ENCODE measurements around the gene BHLHE40. TPM values are rescaled to one million over a fixed set of nuclear protein-coding genes. Genes with fewer than 3 reads are reported as not detected.

The BHLHE40 gene
- total and polyA plus RNA-seq, 2 experiments from 2014 or later = 67.1 to 116 TPM

DNA sequence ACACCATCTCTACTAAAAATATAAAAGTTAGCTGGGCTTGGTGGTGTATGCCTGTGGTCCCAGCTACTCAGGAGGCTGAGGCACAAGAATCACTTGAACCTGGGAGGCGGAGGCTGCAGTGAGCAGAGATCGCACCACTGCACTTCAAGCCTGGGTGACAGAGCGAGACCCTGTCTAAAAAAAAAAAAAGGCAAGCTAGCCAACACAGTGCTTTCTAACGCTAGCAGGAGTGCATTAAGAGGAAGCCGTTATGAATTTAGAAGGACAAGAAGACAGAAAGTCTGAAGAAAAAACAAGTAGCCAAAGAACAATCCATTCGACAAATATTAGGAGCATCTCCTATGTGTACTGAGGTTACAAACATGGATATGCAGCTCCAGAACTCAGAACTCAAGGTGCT, 28.6 kb downstream of the BHLHE40 start:
- Histone ChIP-seq H3K9me2 (replicated peaks; ENCODE audit: insufficient read depth) (no peaks in the 10 kb centered on the region), H3K4me2 (no peak overlapping the region), H3K36me3 (replicated peaks; ENCODE audit: insufficient read depth, low read depth) (no peaks in the 10 kb centered on the region), H2AFZ (no peak overlapping the region), H3K9me3 (ENCODE audit: low read depth) (no peaks in the 10 kb centered on the region), H3K27ac (no peak overlapping the region), H3K4me3 (no peak overlapping the region), H3K27me3 (no peaks in the 10 kb centered on the region), H3K79me2 (no peaks in the 10 kb centered on the region), H4K20me1 (ENCODE audit: insufficient read depth, poor library complexity, severe bottlenecking) (no peaks in the 10 kb centered on the region), H3K4me1 (ENCODE audit: insufficient read depth) (no peaks in the 10 kb centered on the region)
- no peak for DNase-seq (ENCODE audit: low spot score)
- TF ChIP-seq EZH2 (IDR thresholded peaks at IDR 0.05; ENCODE audit: borderline replicate concordance) (no peak), EZH2phosphoT487 (IDR thresholded peaks at IDR 0.05; ENCODE audit: low read depth, severe bottlenecking, unreplicated experiment) (no peak), CTCF (IDR thresholded peaks at IDR 0.05; ENCODE audit: poor library complexity) (no peak)
- 82% methylated on average over 6 of the region's 6 CpGs for WGBS (ENCODE audit: low lambda C conversion rate, missing lambda C conversion rate)

- no peaks in the 10 kb centered on the region for H3K36me3 ChIP-seq (replicated peaks; ENCODE audit: insufficient read depth, low read depth)
- no peak overlapping the region for H3K4me3 ChIP-seq
- DNase-seq (ENCODE audit: low spot score) = no peak
- H3K9me3 ChIP-seq (ENCODE audit: low read depth) = no peaks in the 10 kb centered on the region
- no peak overlapping the region for H3K27ac ChIP-seq
- H3K4me1 ChIP-seq (ENCODE audit: insufficient read depth) = peaks cover 10% of the 10 kb centered on the region
- no peaks in the 10 kb centered on the region for H4K20me1 ChIP-seq (ENCODE audit: insufficient read depth, poor library complexity, severe bottlenecking)
- H3K4me2 ChIP-seq = no peak overlapping the region
- no peaks in the 10 kb centered on the region for H3K27me3 ChIP-seq
- H3K79me2 ChIP-seq = no peaks in the 10 kb centered on the region
- TF ChIP-seq EZH2phosphoT487 (IDR thresholded peaks at IDR 0.05; ENCODE audit: low read depth, severe bottlenecking, unreplicated experiment) = no peak
- no peak for TF ChIP-seq EZH2 (IDR thresholded peaks at IDR 0.05; ENCODE audit: borderline replicate concordance)
- no peak for TF ChIP-seq CTCF (IDR thresholded peaks at IDR 0.05; ENCODE audit: poor library complexity)
- WGBS (ENCODE audit: low lambda C conversion rate, missing lambda C conversion rate) = 83% methylated on average over 12 of the region's 12 CpGs
- no peaks in the 10 kb centered on the region for H3K9me2 ChIP-seq (replicated peaks; ENCODE audit: insufficient read depth)
- no peak overlapping the region for H2AFZ ChIP-seq
These were observed 30.4 kb downstream of the BHLHE40 start for GRCh38 chr3:5009506-5010109.

GRCh38 chr3:5010140-5010539, 30.9 kb downstream of the BHLHE40 start:
- H3K4me1 ChIP-seq (ENCODE audit: insufficient read depth) = peaks cover 14% of the 10 kb centered on the region
- no peaks in the 10 kb centered on the region for H3K9me3 ChIP-seq (ENCODE audit: low read depth)
- no peak overlapping the region for H3K4me2 ChIP-seq
- H3K27ac ChIP-seq = no peak overlapping the region
- no peak overlapping the region for H3K4me3 ChIP-seq
- WGBS (ENCODE audit: low lambda C conversion rate, missing lambda C conversion rate) = 96% methylated on average over 6 of the region's 6 CpGs
- no peak for DNase-seq (ENCODE audit: low spot score)
- no peak overlapping the region for H2AFZ ChIP-seq
- TF ChIP-seq CTCF (IDR thresholded peaks at IDR 0.05; ENCODE audit: poor library complexity) (no peak), EZH2phosphoT487 (IDR thresholded peaks at IDR 0.05; ENCODE audit: low read depth, severe bottlenecking, unreplicated experiment) (no peak), EZH2 (IDR thresholded peaks at IDR 0.05; ENCODE audit: borderline replicate concordance) (no peak)
- H4K20me1 ChIP-seq (ENCODE audit: insufficient read depth, poor library complexity, severe bottlenecking) = no peaks in the 10 kb centered on the region
- H3K27me3 ChIP-seq = no peaks in the 10 kb centered on the region
- H3K36me3 ChIP-seq (replicated peaks; ENCODE audit: insufficient read depth, low read depth) = no peaks in the 10 kb centered on the region
- H3K9me2 ChIP-seq (replicated peaks; ENCODE audit: insufficient read depth) = no peaks in the 10 kb centered on the region
- H3K79me2 ChIP-seq = no peaks in the 10 kb centered on the region
